Islet precursor cell (in vitro differentiated cells): ENCODE measurements around the gene AMER3.
A peak's percentile ranks its signal among the peaks of the same experiment; 100 is the strongest.

Source experiments
- DNase-seq: peaks from one replicate; pipeline ENCODE4 v3.0.0-alpha.2; 2018

The AMER3 gene

DNA sequence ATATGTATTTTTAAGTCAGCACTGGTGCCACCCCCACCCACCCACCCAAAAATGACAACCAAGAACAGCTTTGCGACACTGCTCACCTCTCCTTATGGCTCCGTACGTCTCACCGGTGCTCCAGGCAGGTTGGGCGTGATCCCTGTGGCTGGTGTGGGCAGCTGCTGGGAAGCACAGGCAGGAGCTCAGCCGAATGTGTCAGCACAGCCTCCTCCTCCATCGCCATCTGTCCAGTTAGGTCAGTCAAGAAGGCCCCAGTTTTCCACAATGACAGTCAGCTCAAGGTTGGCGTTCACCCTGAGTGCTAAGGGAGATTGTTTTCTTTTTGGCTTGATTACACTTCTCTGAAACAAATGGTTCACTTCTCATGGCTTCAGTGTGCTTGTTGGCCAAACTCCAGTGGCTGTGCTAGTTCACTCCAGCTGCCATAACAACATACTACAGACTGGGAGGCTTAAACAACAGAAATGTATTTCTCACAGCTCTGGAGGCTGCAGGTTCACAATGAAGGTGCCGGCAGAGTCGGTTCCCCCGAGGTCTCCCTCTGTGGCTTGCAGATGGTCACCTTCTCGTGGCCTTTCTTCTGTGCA is 30.2 kb downstream of the AMER3 start:
- DNase-seq, result peak; percentile 26

DNA sequence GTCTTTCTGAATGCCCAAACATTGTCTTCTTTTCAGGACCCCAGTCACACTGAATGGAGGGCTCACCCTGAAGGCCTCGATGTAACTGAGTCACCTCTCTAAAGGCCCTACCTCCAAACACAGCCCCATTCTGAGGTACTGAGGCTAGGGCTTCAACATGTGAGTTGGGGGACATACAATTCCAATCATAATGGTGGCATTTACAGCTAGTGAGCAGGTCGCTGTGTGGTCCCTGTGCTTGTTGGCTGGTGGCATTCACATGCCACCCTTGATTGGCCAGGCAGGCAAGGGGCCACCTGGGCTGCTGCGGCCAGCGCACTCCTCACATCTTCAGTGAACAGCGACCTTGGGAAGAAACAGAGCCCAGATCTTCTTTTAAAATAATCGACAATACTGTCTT is 30.7 kb downstream of the AMER3 start:
- no peak for DNase-seq

DNA sequence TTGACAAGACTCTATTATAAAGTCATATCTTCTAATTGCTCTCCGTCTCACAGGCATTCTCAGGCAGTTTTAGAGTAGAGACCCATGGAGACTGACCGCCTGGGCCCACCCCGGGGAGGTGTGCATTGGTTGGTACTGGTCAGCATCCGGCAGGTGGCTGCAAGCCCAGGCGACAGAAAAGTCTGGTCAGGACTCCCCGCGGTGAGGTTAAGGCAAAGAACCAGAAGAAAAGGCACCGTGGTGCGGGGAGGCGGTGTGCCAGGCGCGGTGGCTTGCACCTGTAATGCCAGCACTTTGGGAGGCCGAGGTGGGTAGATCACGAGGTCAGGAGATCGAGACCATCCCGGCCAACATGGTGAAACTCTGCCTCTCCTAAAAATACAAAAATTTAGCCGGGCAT is 32.5 kb downstream of the AMER3 start:
- DNase-seq, result peak; percentile 37

DNA sequence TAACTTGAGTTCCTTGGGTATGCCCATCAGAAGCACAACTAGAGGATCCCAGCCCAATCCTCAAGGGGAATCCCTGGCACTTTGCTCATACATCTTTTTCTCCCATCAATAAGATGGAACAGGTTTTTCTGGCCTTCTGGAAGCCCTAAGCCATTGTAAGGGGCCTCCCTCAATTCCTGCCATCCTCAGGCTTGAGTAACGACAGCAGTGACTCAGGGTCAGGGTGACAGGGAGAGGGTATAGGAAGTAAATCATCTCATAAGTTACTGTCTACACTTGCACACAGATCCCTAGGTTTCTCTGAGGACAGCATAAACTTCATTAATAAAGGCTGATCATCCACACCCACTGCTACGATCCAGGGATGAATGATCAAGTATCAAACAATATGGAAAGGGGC is 35.0 kb downstream of the AMER3 start:
- peak; percentile 29 for DNase-seq

DNA sequence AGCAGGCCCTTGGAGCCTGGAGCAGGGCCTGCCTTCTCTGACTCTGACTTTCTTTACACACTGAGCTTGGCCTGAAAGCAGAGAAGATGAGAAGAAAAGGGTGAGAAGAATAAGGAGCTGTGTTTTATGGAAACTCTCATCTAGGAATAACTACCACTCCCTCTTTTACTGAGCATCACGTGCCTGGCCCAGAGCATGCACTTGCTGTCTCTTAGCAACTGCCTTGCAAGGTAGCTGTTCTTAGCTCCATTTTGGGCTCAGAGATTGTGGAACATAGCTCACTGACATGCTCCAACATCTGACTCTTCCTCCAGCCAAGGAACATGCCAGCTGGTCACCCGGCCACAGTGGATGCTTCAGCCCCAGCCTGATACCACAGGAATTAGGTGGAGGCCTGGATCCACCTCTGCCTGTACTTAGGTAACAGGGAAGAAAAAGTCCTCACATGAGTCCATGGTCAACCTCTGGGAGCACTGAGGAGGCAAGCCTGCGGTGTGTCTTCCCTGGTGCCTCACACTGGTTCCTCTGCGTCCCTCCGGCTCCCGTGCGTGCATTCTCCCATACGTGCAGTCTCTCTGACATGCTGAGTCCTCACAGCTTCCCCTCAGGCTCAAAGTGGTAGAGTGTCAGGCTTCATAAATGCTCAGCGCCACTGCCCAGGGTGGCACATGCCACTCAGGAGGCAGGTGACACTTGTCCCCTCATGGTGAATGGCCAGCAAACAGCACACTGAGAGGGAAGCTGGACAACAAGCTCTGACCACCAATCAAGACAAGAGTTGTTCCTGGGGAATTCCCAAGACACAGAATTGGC is 35.7 kb downstream of the AMER3 start:
- DNase-seq, result peak; percentile 45

DNA sequence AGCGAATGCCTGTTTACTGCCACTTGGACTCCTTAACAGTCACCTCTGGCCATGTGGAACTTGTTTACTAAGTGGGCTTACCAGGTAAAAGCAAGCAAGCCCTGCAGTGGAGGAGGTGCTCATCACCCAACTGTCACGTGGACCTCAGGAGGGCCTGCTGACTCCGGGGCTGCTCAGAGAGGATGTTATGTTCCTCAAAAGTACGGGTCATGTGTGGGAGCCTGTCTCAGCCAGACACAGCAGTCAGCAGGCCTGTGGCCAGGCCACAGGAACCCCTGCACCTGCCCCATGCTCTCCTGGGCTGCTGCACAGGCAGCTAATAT is 36.2 kb downstream of the AMER3 start:
- no peak for DNase-seq

DNA sequence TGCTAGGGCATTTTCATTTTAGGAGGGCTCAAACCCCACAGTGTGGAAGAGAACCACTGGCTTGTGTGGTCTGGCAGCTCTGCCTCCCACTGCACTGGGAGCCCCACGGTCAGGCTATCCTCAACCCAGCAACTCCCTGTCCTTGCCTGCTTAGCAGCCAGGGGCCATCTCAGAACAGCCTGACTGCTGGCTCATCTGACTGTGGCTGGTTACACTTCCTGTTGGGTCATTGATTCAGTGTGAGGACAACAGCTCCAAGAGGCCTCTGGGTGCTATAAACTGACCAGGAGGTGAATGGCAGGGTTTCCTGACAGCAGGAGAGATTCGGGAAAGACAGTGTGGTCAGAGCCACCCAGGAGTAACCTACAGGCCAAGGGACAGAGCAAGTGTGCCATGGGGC is 40.1 kb downstream of the AMER3 start:
- DNase-seq, result no peak

DNA sequence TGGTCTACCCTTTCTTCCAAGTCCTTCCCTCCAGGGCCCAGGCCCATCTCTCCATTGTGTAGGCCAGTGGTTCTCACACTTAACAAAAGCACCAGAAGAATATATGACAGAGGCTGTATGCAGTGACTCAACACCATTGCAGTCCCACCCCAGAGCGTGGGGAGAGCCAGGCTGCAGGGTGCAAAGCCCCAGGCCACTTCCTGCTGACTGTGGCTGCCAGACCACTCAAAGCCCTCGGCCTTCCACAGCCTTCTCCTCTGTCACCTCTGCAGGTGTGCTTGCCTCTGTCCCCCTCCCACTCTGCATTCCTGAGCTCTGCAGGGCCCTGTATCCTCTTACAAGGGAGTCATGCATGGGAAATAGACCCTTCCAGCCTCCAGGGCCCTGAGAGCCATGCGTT is 41.0 kb downstream of the AMER3 start:
- peak; percentile 94 for DNase-seq

DNA sequence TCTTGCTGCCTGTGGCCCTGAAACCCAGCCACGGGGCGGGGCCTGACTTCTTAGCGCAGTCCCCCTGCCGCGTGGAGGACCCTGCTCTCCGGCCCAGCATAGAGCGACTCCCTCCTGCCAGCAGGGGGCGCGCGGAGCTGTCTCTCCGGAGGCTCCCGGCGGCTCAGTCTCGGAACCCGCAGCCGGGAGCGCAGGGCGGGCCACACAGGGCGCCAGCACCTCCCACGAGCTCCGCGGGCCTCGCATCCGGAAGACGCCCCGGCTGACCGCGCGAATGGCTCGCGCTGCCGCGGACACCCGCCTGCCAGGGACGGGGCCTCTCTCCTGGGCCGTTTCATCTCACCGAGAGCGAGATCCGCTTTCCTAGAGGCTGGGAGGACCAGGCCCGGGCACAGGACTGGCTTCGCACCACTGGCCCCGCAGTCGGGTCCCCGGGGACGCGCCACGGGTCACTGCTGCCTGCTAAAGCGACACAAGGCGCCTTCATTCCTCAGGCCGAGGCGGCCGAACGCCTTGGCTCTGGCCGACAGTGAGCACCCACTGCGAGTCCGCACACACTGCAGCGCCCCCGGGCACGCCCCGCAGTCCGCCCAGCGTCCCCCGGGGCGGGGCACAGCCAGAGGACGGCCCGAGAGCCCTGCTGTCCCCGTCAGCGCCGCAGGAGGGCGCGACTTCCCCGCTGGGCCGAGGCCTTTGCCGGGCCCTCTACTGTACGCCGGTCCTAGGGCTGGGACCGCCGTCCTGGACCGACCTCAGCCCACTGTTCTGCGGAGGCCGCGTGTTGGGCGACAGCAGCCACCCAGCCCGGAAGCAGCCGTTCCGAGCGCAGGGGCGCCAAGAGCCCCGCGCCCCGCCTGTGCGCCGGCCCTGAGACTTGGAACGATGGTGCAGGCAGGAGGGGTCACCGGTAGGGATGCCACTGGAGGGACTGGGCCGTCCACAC is 42.4 kb downstream of the AMER3 start:
- peak; percentile 95 for DNase-seq

DNA sequence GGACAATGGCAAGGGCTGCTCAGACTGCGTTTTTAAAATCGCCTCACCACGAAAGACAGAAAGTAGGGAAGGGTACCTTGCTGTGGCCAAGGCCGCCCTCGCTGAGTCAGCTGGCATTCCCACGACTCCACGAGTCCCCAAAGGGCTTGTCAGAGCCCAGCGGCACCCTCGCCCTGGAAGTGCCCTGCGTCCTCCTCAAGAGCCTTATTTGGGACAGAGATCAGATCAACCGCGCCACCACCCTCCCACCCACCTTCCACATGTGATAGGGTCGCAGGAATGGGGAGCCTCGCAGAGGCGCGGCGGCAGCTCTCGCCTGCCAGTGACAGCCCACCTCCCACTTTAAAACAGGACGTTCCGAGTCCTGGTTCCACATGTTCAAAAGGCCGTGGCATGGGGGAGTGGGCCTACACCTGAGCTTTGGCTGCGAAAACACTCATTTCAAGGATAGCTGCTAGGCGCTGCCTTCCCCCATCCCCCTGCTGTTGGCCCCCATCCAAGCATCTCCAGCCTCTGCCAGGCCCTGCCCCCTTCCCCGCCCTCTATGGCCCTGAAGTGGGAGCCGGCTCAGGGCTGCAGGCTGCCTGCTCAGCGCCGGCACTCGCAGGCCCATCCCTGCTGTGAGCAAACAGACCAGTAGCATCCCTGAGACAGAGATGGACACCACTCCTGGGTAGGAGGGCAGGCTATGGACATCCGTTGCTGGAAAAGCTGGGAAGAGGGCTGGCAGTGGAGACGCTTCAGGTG is 43.3 kb downstream of the AMER3 start:
- DNase-seq, result peak; percentile 73

DNA sequence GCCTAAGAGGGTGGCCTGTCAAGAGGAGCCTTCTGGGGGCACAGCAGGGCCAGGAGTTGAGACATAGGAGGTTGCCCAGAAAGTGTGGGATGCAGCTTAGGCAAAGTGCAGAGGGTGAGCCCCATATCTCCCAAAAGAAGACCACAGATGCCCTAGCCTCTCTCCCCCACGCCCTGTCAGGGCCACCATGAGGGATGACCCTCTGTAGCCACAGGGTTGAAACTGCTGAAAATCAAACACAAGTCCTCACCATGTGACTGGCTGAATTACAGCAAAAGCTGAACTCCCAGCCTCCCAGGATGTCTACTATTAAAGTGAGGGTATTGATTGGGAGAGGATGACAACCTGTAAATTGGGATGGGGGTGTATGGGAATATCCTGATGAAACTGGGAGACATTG is 44.0 kb downstream of the AMER3 start:
- DNase-seq, result no peak

DNA sequence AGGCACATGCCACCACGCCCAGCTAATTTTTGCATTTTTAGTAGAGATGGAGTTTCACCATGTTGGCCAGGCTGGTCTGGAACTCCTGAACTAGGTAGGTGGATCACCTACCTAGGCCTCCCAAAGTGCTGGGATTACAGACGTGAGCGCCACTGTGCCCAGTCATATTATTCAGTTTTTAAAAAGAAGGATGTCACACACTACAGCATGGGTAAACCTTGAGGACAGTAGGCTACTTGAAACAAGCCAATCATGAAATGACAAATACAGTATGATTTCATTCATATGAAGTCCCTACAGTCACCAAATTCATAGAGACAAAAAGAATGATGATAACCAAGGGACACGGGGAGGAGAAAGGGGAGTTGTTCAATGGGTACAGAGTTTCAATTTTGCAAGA is 50.3 kb downstream of the AMER3 start:
- no peak for DNase-seq

DNA sequence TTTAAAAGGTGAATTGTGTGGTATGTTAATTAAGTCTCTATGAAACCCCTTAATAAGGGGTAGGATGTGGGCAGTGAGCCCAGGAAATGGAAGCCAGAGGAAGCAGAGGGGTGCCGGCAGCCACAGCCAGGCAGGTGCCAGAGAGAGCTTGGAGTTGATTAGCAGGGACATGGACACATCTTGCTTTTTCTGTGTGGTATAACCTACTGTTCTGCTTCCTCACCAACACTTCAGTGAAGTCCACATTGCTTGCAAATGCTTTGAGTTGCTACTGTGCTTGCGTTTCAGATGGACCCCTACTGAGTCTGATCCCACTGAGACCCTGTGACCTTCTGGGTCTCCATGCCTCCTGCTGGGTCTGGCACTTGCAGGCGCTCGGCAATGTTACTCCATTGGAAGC is 51.0 kb downstream of the AMER3 start:
- no peak for DNase-seq

DNA sequence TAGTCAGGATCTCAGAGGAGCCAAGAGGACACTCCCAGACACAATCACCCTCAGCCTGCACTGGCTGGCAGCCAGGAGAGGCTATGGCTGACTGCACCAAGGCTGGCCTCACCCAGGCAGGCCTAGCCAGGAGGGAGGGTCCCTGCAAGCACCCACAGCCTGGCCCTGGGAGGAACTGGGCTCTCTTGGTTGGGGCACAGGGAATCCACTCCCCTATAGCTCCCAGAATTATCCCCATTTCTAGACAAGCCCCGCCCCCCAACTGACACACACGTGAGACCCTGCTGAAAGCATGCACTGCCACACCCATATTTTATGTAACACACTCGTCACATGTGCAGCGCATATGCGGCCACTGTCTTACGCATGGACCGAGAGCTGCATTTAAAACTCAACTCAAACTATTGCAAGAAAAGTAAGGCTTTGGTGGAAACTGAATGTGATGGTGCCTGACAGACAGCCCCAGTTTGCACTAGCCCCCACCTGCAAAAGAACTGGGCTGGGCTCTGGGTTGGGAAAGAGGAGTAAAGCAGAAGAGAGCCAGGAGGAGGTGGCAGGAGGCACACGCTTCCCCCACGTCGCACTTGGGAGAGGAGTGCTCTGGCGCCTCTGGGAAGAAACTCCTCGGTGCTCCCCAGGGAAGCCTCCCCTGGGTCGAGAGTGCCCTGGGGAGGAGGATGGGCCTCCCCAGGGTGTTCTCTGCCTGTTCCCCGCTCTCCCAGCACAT is 52.5 kb downstream of the AMER3 start:
- no peak for DNase-seq

DNA sequence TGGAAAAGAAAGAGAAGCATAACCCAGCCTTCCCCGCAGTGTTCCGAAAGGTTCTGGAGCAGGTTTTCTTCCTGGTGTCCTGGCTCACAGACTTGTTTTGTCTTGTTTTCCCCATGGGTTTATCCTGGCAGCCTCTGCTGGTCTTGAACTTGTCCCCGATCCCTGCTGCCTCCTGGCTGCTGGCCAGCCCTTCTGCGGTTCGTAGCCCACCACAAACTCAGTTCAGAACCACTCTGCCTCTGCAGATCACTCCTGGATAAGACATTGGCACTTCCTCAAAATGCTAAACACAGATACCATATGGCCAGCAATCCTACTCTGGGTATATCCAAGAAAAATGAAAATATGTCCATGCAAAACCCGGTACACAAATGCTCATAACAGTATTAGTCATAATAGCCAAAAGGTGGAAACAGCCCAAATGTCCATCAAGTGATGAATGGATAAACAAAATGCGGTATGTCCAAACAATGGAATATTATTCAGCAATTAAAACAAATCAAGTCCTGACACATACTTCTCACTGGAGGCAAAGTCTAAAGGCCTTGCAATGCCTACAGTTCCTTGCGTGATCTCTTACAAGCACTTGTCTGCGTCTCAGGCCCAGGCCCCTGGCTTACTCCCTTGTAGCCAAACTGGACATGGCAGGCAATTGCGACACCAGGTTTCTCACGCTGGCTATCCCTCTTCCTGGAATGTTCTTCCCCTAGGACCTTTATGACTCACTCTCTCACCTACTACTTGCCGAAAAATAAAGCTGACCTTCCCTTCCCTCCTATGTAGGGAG is 53.3 kb downstream of the AMER3 start:
- DNase-seq, result peak; percentile 92

DNA sequence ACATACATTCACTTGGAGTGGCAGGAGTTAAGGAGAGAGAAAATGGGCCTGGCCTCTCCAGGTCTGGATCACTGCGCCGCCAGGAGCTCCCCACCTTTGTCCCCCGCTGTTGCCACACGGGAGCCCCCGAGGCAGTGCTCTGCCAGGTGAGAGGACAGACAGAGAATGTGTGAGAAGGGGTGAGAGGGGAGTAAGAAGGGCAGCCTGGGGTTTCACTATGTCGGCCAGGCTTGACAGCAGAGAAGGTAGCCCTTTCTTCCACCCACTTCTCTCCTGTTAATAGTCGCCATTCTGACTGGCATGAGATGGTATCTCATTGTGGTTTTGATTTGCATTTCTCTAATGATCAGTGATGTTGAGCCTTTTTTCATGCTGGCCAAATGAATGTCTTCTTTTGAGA is 55.1 kb downstream of the AMER3 start:
- no peak for DNase-seq

DNA sequence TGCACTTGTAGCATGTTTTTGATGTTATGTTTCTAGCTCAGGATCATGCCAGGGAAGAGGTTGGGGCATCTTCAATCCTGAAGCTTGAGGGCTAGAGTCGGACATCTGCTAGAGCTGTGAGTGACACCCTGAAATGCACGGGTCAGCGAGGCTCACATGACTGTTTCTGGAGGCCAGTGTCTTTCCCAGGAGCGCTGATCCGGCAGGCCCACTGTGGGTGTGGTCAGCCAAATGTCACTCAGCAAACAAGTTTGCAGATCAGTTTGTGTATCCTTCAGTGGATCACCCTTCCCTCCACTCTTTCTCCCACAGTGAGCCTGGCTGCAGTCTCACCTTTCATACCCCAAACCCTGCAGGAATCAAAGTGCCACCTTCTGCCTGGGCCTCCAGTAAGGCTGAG is 58.4 kb downstream of the AMER3 start:
- DNase-seq, result no peak

DNA sequence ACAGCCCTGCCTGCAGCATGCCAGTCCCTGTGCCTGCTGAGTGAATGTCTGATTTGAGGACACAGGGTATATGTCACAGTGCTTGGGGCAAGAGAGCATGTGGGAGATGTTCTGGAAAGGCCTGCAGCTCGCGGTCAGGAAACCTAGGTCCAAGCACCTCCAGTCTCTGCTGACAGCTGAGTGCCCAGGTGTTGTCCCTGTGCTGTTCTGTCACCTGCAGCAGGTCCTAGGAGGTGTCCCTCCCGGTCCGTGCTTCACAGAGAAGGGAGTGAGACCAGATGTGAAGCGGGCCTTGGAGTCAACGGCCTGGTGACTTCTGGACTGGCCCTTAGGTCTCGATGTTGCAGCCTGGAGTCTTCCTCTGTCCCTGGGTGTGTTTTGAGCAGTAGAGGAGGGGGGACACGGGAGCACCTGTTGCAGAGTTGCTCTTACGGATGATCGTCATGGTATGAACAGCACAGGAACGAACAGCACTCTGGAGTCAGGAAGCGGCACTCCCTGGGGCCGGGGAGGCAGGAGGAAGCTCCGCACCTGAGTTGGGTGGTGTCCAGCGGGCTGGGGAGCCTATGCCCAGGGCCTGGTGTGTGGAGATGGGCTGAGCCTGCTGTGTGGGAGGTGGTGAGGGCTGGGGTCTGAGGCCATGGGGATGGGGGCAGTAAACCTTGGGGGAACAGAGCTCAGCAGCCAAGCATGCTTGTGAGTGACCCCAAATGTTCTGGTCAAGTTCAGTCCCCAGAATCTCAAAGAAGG is 59.8 kb downstream of the AMER3 start:
- no peak for DNase-seq
